CD4-positive, alpha-beta T cell (primary cell): Measurements from ENCODE around the gene HSPG2. TPM values are rescaled to one million over a fixed set of nuclear protein-coding genes. Genes with fewer than 3 reads are reported as not detected.

Source experiments
- ATAC-seq: fragments of 200-7000 bp; cut with Tn5 transposase; one replicate; pipeline ENCODE4 v1.10.0; 2022; ENCODE audit warnings: mild to moderate bottlenecking; ENCODE audit not compliant: poor library complexity
- CTCF ChIA-PET: fragments of 350-600 bp; sonication (Branson Sonifier 250); formaldehyde crosslinking; loops from one replicate; lab custom pipeline; 2021; ENCODE audit warnings: antibody characterized with exemption, inconsistent platforms; lab: Charles Lee
- POLR2A ChIA-PET: fragments of 350-600 bp; sonication (Branson Sonifier 250); formaldehyde crosslinking; loops from one replicate; lab custom pipeline; 2021; ENCODE audit warnings: antibody characterized with exemption, inconsistent platforms; lab: Charles Lee
- DNase-seq, 14 experiments: peaks; one replicate each; pipeline ENCODE4 v3.0.0-alpha.2; 2013 to 2020; ENCODE audit warnings: mixed read lengths in 2 of 14
- H3K27ac ChIP-seq, 2 donors: one replicate each; pipeline versions ENCODE4 v1.5.1 to v1.7.0; 2013; ENCODE audit warnings: low read length in 2 of 2, low read depth in 1 of 2, mild to moderate bottlenecking in 1 of 2
- H3K27me3 ChIP-seq, 2 experiments: 1 replicate in 1 of 2; 2 replicates in 1 of 2; pipeline versions ENCODE4 v1.6.1 to v1.7.0; 2013; ENCODE audit warnings: low read length in 2 of 2, control low read depth in 1 of 2, mild to moderate bottlenecking in 1 of 2, moderate library complexity in 1 of 2; ENCODE audit not compliant: insufficient read depth in 2 of 2, control insufficient read depth in 1 of 2
- H3K36me3 ChIP-seq: one replicate; pipeline ENCODE4 v1.6.1; 2013; ENCODE audit warnings: low read length, control low read depth; ENCODE audit not compliant: insufficient read depth
- H3K4me1 ChIP-seq: one replicate; pipeline ENCODE4 v1.6.1; 2013; ENCODE audit warnings: low read length, control low read depth; ENCODE audit not compliant: insufficient read depth
- H3K4me3 ChIP-seq: one replicate; pipeline ENCODE4 v1.5.1; 2013; ENCODE audit warnings: mild to moderate bottlenecking, low read length, moderate library complexity
- H3K9me3 ChIP-seq, 2 experiments: 1 replicate in 1 of 2; 2 replicates in 1 of 2; pipeline versions ENCODE4 v1.6.1 to v1.7.0; 2013; ENCODE audit warnings: low read length in 2 of 2, mild to moderate bottlenecking in 2 of 2, control low read depth in 1 of 2, moderate library complexity in 1 of 2; ENCODE audit not compliant: control insufficient read depth in 1 of 2, insufficient read depth in 1 of 2
- H3K27ac Mint-ChIP-seq: one replicate; pipeline ENCODE4 v1.8.0; 2020; ENCODE audit warnings: mixed read lengths
- H3K27me3 Mint-ChIP-seq: one replicate; pipeline ENCODE4 v1.8.0; 2021; ENCODE audit warnings: mixed read lengths
- H3K36me3 Mint-ChIP-seq: one replicate; pipeline ENCODE4 v1.8.0; 2021; ENCODE audit warnings: low read depth, mixed read lengths
- H3K4me1 Mint-ChIP-seq: one replicate; pipeline ENCODE4 v1.8.0; 2021; ENCODE audit warnings: low read depth, mixed read lengths
- H3K4me3 Mint-ChIP-seq: one replicate; pipeline ENCODE4 v1.8.0; 2020; ENCODE audit warnings: mild to moderate bottlenecking, mixed read lengths
- H3K9me3 Mint-ChIP-seq: one replicate; pipeline ENCODE4 v1.8.0; 2020; ENCODE audit warnings: mixed read lengths
- CTCF ChIP-seq: fragments of 200-600 bp; IDR thresholded peaks from one replicate; pipeline ENCODE4 v1.8.0; 2022; ENCODE audit warnings: antibody characterized with exemption, mild to moderate bottlenecking
- intact Hi-C, 2 experiments: fragments of 100-400 bp; cut with DNase I in 1 of 2; cut with micrococcal nuclease in 1 of 2; formaldehyde crosslinking; loops; one replicate each; pipeline versions ENCODE4 v1.15.1 to v1.9.0; 2023 to 2025; cut with DNase I, micrococcal nuclease
- total RNA-seq, 174 experiments: library from RNA in 2 of 174; stranded (reverse) in 2 of 174; gene quantifications; one replicate each; pipeline ENCODE4 v1.2.3 and lab custom pipeline; 2021 to 2026

HSPG2 gene
- total RNA-seq, 2 experiments from 2014 or later: 10.8 to 11.0 TPM

GRCh38 chr1:21838359-21839157 lies 98.6 kb downstream of the HSPG2 start:
- Histone ChIP-seq H3K4me1 (no peaks in the 10 kb centered on the region), H3K27me3 (no peaks in the 10 kb centered on the region), H3K27ac (no peak overlapping the region), H3K4me3 (no peak overlapping the region), H3K36me3 (peaks cover 4% of the 10 kb centered on the region), H3K9me3 (peaks cover 4 to 16% of the 10 kb centered on the region in 2 experiments)
- ChIA-PET POLR2A (no interaction called here), CTCF (no interaction called here)
- Mint-ChIP-seq H3K27ac (no peak overlapping the region), H3K27me3 (no peaks in the 10 kb centered on the region), H3K9me3 (peaks cover 4% of the 10 kb centered on the region), H3K4me1 (no peaks in the 10 kb centered on the region), H3K4me3 (no peak overlapping the region), H3K36me3 (peaks cover 22% of the 10 kb centered on the region)
- no peak for TF ChIP-seq CTCF
- DNase-seq (no peak), ATAC-seq (no peak)
- intact Hi-C loops: no loop called here

DNA sequence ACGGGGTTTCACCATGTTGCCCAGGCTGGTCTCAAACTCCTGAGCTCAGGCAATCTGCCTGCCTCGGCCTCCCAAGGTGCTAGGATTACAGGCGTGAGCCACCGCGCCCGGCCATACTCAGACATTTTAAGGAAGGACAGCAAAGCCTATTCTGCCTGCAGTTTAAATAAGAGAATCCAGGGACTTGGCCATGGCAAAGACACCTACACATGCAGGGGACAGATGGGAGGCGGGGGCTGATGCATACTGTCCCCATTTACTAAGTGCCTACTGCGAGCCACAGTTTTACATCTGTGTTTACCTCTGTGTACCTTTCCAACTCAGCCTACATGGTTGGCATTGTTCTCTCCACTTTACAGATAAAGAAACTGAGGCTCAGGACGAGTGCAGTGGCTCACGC lies 99.6 kb downstream of the HSPG2 start:
- Histone ChIP-seq H3K27me3 (no peaks in the 10 kb centered on the region), H3K4me1 (no peaks in the 10 kb centered on the region), H3K4me3 (no peak overlapping the region), H3K36me3 (peaks cover 4% of the 10 kb centered on the region), H3K27ac (no peak overlapping the region), H3K9me3 (peaks cover 5 to 24% of the 10 kb centered on the region in 2 experiments)
- Mint-ChIP-seq H3K9me3 (peaks cover 7% of the 10 kb centered on the region), H3K4me3 (no peak overlapping the region), H3K36me3 (peaks cover 27% of the 10 kb centered on the region), H3K27ac (no peak overlapping the region), H3K27me3 (no peaks in the 10 kb centered on the region), H3K4me1 (no peaks in the 10 kb centered on the region)
- intact Hi-C loops: no loop called here
- CTCF ChIA-PET: no interaction called here
- ATAC-seq (no peak), DNase-seq (no peak)
- POLR2A ChIA-PET: no interaction called here
- no peak for TF ChIP-seq CTCF

DNA sequence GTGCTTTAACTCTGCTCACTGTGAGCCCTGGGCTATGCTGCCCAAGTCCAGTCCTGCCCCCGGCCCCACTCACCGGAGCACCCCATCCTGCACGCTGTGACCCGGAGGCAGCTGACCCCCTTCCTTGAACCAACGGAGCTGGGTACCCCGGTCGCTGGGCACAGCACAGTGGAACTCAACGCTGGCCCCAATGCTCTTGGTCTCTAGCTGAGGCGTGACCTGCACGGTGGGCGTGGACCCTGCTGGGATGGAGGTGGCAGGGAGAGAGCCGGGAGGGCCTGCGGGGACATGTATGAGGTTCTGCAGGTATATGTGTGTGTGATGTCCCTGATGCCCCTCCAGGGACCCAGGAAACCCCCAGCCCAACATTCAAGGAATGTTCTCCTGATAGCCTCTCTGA lies 100.4 kb downstream of the HSPG2 start:
- Mint-ChIP-seq H3K4me3 (no peak overlapping the region), H3K9me3 (peaks cover 7% of the 10 kb centered on the region), H3K36me3 (peaks cover 34% of the 10 kb centered on the region), H3K4me1 (no peaks in the 10 kb centered on the region), H3K27me3 (no peaks in the 10 kb centered on the region), H3K27ac (no peak overlapping the region)
- Histone ChIP-seq H3K27me3 (no peaks in the 10 kb centered on the region), H3K9me3 (peaks cover 5 to 25% of the 10 kb centered on the region in 2 experiments), H3K36me3 (peaks cover 4% of the 10 kb centered on the region), H3K27ac (no peak overlapping the region), H3K4me3 (no peak overlapping the region), H3K4me1 (no peaks in the 10 kb centered on the region)
- ChIA-PET CTCF (no interaction called here), POLR2A (no interaction called here)
- intact Hi-C loops: no loop called here
- no peak for ATAC-seq
- DNase-seq: no peak
- no peak for TF ChIP-seq CTCF
